ENCODE data around the gene RAB36.

Gene RAB36, protein sequence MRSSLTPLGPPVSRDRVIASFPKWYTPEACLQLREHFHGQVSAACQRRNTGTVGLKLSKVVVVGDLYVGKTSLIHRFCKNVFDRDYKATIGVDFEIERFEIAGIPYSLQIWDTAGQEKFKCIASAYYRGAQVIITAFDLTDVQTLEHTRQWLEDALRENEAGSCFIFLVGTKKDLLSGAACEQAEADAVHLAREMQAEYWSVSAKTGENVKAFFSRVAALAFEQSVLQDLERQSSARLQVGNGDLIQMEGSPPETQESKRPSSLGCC

DNA sequence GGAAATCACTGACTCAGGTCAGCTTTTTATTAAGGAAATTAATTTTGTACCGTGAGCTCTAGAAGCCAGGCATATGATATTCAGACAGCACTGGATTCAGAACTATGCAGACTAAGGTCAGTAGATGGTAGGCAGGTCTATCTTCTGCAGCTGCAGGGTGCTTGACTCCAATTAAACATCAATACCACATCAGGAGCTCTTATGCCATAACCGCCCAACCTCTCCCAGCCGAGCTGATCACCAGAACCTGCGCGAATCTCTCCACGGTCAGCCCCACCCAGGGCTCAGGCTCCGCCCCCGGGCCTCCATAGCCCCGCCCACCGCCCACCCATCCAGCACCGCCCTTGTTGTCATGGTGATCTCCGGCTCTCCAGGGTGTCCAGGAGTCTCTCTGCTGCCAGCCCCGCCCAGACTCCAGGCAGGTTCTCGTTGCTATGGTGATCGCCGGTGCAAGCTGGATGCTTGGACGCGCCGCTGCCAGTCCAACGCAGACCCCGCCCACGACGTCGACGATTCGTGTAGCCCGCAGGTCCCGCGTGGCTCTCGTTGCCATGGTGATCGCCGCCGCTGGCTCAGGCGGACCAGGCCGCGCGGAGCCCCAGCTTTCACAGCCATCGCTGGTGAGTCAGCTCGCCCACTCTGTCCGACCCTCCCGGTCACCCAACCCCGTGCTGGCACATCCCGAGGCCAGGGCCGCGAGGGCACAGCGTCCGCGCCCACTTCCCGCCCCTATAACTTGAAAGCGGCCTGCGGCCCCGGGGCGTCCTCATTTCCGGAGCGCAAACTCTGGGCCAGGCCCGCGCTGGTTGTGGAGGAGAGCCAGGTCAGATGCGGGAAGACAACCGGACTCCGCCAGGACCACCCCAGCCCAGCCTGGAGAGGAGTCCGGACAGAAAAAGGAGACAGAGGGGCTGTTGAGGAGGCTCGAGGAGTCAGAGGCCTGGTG, at the start of gene RAB36:
TSS of gene RAB36 (plus strand) at position 546 of the 946 bp plus-strand sequence. CDS start 1,140 bp downstream, outside the sequence.
- DNase-seq = peak; percentile 97
- in situ Hi-C loops (cut with HindIII; ENCODE audit: low pct_ligation_motif_present, low pct_unique_long_range_greater_than_20kb, low sequenced_read_pairs) = no loop called here

DNA sequence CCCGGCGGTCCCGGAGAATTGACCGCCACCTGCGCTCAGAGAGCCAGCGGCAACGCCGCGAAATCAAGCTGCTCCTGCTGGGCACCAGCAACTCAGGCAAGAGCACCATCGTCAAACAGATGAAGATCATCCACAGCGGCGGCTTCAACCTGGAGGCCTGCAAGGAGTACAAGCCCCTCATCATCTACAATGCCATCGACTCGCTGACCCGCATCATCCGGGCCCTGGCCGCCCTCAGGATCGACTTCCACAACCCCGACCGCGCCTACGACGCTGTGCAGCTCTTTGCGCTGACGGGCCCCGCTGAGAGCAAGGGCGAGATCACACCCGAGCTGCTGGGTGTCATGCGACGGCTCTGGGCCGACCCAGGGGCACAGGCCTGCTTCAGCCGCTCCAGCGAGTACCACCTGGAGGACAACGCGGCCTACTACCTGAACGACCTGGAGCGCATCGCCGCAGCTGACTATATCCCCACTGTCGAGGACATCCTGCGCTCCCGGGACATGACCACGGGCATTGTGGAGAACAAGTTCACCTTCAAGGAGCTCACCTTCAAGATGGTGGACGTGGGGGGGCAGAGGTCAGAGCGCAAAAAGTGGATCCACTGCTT, 49.4 kb upstream of the RAB36 start:
- in situ Hi-C loops (cut with HindIII; ENCODE audit: low pct_ligation_motif_present, low pct_unique_long_range_greater_than_20kb, low sequenced_read_pairs) = no loop called here
- DNase-seq = no peak

DNA sequence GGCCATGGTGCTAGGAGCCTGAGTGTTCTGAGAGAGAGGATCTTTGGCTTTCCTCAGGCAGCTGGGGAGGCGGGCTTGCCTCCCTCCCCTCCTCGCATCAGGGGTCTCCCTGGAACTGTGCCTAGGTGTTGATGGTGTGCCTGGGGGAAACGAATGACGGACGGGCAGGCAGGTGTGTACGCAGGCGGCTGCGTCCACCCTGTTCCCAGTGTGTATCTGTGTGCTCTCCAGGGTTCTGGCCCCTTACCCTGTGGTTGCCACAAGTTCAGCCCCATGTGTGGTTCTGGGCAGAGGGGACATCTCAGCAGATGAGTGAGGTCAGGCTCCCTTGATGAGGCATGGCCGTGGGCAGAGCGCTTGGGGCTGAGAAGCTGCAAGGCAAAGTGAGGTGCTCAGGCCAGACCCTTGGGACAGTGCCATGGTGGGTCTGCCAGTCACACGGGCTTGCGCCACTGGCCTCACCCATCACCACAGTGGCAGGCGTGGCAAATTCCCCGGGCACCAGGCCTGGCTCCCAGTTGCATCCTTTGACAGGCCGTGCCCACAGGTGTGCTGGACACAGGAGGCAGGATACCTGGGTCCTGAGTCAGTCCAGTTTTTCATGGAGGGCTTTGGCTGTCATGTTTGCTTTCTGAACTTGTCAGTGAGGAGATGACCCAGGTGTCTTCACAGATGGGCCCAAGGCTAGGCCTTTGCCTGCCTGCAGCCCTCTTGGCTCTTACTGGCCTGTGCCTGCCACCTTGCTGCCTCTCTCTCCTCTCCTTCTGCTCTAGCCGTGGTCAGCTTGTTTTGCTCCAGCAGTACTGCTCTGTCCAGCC, 47.7 kb upstream of the RAB36 start:
- DNase-seq = no peak
- in situ Hi-C loops (cut with HindIII; ENCODE audit: low pct_ligation_motif_present, low pct_unique_long_range_greater_than_20kb, low sequenced_read_pairs) = no loop called here

DNA sequence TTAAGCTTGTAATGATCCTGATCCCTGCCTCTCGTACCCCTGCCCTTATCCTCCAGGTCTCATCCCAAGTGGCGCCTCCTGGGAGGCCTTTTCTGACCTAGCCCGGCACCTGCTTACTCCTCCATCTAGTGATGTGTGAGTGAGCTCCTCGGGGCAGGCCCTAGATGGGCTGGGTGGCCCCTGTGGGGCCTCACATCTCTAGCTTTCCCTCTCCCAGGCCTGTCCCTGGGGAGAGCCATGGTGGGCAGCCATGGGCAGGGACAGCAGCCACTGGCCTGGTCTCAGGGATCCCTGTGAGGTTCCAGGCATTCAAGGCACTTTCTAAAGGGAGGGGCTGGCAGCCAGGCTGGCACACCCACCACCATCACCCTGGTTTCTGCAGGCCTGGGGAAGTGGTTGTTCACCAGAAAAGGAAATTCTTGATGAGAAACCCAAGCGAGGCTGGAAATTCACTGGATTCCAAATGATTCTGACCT, 47.0 kb upstream of the RAB36 start:
- DNase-seq = no peak
- in situ Hi-C loops (cut with HindIII; ENCODE audit: low pct_ligation_motif_present, low pct_unique_long_range_greater_than_20kb, low sequenced_read_pairs) = no loop called here

DNA sequence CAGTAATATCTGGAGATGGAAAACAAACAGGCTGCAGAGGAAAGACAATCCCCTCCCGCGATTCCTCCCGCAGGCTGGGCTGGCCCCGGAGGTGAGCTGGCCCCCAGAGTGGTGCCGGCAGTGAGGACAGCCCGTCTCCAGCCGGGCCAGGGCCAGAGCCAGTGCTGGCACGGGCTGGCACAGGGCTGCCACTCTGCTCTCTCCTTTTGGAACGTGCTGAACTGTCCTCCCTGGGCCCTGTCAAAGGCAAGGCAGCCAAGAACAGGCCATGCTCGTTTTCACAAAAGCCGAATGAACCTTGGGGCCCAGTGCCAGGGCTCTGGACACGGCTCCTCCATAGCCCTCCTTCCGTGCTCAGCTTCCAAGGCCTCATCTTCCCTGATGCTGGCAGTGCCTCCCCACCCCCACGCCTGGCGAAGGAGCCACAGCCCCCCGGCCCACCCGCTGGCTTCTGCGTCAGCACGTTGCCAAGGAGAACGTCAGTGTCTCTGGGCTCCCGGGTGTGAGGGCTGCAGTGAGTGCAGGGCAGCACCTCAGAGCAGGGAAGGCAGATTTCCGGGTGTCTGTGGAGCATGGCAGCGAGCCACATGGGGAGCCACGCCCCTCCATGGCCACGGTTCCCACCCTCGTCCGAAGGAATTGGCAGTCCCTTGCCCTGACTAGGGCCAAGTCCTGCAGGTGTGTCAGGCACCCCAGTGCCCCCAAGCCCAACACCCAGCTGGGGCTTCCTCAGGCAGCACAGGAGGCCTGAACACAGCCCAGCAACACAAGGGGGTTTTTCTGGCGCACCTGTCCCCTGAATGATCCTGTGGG, 46.4 kb upstream of the RAB36 start:
- no peak for DNase-seq
- in situ Hi-C loops (cut with HindIII; ENCODE audit: low pct_ligation_motif_present, low pct_unique_long_range_greater_than_20kb, low sequenced_read_pairs) = no loop called here

DNA sequence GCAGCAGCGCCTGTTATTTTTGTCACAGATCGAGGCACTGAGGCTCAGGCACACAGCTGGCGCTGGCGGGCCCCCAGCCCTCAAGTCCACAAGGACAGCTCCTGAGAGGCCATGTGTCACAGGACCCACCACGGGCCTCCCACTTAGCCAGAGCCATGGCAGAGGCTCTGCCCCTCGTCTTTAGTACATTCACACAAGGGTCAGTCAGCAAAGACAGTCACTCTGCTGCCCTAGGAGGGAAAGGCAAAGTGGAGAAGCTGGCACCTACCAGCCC, 45.8 kb upstream of the RAB36 start:
- in situ Hi-C loops (cut with HindIII; ENCODE audit: low pct_ligation_motif_present, low pct_unique_long_range_greater_than_20kb, low sequenced_read_pairs) = no loop called here
- no peak for DNase-seq

DNA sequence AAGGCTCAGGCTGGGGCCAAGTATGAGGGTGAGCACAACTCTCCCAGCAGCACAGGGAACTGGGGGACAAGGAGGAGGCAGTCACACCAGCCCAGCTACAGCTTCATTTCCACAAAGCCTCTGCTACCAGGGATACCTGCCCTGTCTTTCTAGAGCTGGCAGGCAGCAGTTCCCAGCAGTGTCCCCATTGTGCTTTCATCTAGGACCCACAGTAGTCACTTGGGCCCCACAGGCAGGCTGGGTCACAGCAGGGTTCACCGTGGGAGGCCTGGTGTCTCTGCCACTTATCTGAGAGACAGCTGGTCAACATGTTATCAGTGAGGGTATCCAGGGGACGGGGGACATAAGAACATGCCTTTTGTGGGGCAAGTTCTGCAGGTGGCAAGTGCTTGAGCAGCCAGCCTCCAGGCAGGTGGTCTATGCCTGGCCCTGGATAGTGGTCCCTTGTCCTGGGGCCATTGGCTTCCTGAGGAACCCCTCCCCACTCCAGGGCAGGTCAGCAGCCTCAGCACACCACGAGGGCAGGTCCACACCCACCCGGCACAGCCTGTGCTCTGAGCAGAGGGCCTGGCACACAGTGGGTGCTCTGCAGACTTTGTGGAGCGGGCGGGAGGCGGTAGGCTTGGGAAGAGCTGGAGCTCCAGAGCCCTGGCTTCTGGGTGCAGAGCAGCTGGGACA, 45.0 kb upstream of the RAB36 start:
- no peak for DNase-seq
- in situ Hi-C loops (cut with HindIII; ENCODE audit: low pct_ligation_motif_present, low pct_unique_long_range_greater_than_20kb, low sequenced_read_pairs) = no loop called here

DNA sequence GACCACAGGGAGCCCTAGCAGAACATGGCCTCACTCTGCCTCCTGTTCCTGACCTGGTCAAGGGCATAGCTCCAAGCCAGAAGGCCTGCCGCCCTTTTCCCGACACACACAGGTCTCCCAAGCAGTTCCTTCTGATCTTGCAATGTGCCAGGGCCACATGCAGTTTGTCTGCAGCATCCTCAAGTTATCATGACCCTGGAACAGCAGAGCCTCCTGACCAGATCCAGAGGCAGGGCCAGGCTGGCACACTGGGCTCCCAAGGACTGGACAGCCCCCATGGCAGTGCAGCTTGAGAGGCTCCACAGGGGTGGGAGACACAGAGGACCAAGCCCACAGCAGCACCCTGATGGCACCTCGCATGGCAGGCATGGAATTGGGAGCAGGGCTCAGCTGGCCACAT, 43.8 kb upstream of the RAB36 start:
- in situ Hi-C loops (cut with HindIII; ENCODE audit: low pct_ligation_motif_present, low pct_unique_long_range_greater_than_20kb, low sequenced_read_pairs) = no loop called here
- no peak for DNase-seq

DNA sequence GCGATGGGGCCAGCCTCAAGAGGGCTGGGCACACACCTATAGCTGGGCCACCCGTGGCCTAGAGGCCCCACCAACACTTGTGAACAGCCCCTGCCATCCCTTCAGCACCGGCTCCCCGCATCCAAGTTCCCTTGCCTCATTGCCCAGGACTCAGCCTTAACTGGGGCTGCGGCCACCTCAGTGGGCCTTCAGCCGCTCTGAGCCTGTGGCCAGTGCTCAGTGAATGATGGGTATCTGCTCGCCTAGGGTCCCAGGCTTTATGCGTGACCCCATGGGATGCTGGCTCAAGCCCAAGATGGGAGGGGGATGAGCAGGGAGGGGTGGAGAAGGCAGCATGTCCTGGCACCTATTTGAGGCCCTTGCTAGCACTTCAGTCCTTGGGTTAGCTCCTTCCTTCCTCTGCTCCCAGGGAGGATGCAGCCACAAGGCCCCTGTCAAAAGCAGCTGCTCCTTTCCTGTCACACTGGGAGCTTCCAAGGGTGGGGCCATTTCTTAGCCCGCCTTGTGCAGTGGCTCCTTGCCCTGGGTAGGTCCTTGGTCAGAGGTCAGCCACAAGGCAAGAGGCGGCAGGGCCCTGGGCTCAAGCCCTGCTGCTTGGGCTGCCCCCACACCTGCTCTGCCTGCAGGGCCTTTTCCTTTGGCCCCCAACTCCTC, 43.1 kb upstream of the RAB36 start:
- no peak for DNase-seq
- in situ Hi-C loops (cut with HindIII; ENCODE audit: low pct_ligation_motif_present, low pct_unique_long_range_greater_than_20kb, low sequenced_read_pairs) = no loop called here

DNA sequence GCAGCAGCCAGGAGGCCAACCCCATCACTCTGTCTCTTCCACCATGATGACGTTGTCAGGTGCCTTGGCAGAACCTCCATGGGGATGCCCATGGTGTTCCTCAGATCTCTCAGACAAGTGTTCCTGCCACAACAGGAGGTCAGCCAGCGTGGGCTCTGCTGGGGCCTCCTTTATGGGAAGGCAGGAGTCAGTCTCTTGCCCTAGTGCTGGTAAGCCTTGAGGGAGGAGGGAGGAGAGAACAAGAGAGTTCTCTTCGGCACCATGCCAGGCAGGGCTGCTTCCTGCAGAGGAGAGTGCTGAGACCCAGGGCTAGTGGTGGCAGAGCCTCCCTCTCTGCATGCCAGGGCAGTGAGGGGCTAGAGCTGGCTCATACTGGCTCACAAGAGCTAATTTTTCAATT, 42.5 kb upstream of the RAB36 start:
- in situ Hi-C loops (cut with HindIII; ENCODE audit: low pct_ligation_motif_present, low pct_unique_long_range_greater_than_20kb, low sequenced_read_pairs) = no loop called here
- no peak for DNase-seq

DNA sequence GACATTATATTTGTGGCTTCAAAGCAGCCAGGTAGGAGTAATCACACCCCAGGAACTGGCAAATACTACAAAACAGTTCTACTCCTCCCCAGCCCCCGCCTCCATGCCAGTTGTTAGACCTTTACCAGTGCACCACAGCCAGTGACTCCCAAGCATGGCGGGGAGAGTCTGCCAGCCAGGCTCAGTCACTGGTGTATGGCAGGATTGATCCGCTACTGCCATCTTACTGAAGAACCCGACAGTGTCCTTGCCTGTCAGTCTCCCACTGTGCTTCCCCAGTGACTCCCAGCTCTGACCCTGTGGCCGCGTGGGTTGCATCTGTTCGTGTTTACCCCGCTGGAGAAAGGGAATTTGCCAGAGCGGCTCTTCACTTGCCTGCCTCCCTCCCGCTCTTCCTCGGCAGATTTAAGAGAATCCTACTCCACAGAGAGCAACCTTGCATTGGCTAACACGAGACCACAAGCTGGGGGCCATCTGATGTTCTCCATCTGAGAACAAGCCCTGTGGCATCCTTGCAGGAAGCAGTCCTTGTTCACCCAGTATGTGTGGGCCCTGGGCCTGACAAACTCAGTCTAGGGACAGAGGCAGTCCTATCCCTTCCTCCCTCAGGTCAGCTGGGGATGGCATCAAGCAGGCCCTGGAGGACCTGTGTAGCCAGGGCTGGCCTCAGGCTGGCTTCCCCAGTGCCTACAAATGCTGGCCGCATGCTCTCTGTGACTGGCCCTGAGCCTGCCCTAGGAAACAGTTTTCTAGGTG, 41.9 kb upstream of the RAB36 start:
- DNase-seq = no peak
- in situ Hi-C loops (cut with HindIII; ENCODE audit: low pct_ligation_motif_present, low pct_unique_long_range_greater_than_20kb, low sequenced_read_pairs) = no loop called here

DNA sequence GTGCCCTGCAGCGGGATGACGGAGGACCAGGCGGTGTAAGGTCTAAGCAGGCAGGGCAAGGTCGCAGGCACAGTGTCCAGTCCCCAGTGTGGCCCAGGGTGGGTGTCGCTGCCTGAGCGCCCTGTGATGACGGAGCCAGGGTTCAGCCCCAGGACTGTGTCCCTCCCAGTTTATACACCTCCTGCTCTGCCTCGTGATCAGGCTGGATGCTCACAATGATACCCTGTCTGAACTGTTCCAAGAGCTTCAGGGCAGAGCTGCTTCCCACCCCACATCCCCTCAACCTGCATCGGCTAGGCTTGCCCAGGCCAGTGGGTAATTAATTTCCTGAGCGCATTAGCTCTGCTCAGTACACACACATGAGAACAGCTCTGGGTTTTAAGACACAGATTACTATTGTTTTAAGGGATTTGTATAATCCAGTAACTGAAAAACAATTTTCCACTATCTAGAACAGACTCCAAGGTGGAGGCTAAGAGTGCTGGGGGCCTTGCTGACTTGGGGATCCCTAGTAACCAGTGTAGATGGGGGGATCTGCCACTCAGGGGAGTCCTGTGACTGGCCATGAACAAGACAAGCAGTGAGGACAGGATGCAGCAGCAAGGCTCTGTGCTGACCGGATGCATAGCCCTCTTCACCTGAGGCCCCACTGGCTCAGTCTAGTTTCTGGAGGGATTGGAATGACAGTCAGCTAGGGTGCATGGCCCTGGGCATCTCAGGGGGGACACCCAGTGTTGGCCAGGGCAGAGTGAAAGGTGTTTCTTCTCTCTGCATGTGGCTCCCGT, 40.9 kb upstream of the RAB36 start:
- in situ Hi-C loops (cut with HindIII; ENCODE audit: low pct_ligation_motif_present, low pct_unique_long_range_greater_than_20kb, low sequenced_read_pairs) = no loop called here
- DNase-seq = no peak

DNA sequence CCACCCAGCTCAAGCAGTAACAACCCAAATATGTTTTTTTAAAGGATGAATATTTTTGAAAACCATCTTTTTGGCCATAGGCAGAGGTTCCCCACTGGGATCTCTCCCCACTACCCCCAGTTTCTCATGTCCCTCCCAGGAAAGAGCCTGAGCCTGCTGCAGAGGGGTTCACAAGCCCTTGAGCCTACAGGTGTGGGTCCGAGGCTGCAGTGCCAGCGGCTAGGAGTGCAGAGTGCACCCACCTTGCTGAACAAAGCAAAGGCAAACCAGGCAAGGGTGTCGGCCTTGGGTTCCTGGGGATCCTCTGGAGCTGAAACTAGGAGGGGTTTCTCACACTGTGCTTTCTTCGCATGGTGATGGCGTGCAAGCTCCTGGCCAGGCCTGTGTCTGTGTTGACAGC, 40.0 kb upstream of the RAB36 start:
- no peak for DNase-seq
- in situ Hi-C loops (cut with HindIII; ENCODE audit: low pct_ligation_motif_present, low pct_unique_long_range_greater_than_20kb, low sequenced_read_pairs) = no loop called here

DNA sequence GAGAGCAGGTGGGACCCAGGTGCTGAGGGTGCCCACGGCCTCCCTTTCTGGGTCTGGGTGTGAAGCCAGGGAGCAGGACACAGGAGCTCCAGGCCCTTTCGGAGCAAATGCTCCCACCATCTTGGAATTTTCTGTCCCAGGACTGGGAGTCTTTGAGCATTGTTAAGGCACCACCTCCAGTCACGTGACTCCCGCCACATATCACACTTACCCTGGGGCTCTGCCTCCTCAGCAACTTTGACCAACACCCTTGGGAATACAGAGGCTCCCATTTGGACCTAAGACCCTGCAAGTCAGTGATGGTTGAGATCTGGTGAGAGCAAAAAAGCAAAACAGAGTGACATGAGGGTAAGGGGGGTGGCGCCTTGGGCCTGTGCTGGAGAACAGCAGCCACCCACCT, 39.4 kb upstream of the RAB36 start:
- in situ Hi-C loops (cut with HindIII; ENCODE audit: low pct_ligation_motif_present, low pct_unique_long_range_greater_than_20kb, low sequenced_read_pairs) = no loop called here

DNA sequence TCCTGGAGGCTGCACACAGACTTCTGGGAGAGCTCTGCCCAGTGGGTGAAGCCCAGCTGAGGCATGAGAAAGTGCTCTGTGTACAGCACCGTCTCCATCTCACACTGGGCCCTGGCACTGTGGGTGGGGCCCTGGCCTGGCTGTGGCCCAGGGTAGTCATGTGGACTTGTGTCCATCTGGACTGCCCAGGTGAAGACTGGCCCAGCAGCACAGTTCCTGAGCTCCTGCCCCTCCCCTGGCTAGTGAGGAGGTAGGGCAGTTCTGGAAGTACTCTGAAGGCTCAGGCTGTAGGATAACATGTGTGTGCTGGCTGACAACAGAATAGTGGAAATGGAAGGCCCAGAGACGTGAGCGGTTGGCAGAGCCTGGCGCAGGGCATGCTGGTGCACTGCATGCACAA, 38.9 kb upstream of the RAB36 start:
- no peak for DNase-seq
- in situ Hi-C loops (cut with HindIII; ENCODE audit: low pct_ligation_motif_present, low pct_unique_long_range_greater_than_20kb, low sequenced_read_pairs) = no loop called here

More for the DNA sequence above, 39.4 kb upstream of the RAB36 start:
- no peak for DNase-seq

DNA sequence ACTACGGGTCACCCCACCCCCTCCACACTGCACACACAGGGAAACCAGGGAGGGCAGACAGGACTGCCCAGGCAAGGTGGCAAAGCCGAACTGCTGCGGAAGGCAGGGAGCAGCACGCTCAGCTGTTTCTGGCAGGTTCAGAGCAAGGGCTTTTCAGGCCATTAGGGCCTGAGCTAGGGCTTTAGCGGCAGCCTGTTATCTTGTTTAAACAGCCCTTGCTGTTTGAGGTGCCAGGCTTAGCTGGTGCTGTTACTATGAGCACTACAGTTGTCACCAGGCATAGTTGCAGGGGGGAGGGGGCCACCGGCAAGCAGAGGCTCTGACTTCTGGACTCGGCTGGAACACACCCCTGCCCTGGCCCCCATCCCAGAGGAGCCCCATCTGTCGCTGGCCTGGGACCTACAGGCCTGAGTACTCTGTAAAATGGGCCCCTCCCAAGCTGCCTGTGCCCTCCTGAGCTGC, 38.3 kb upstream of the RAB36 start:
- no peak for DNase-seq
- in situ Hi-C loops (cut with HindIII; ENCODE audit: low pct_ligation_motif_present, low pct_unique_long_range_greater_than_20kb, low sequenced_read_pairs) = no loop called here
